PC-9 (cell line): ENCODE results near the gene ZSWIM3. TPM values are rescaled to one million over a fixed set of nuclear protein-coding genes. Genes with fewer than 3 reads are reported as not detected.

Experiments
- BruUV-seq: library from RNA; stranded (reverse); fragments of 400-500 nt; replicated peaks from 2 replicates; lab custom pipeline; 2021; lab: Mats Ljungman, UMichigan
- CTCF ChIA-PET: fragments of 300-600 bp; sonication (Branson Sonifier 250); formaldehyde crosslinking; loops from one replicate; lab custom pipeline; 2022; ENCODE audit warnings: antibody characterized with exemption; lab: Charles Lee
- POLR2A ChIA-PET: fragments of 300-600 bp; sonication (Branson Sonifier 250); formaldehyde crosslinking; loops from one replicate; lab custom pipeline; 2022; ENCODE audit warnings: antibody characterized with exemption; ENCODE audit not compliant: unreplicated experiment; lab: Charles Lee
- DNase-seq, 2 experiments: peaks; one replicate each; pipeline versions ENCODE4 v3.0.0 to v3.0.0-alpha.2; 2015 to 2022; ENCODE audit warnings: mixed read lengths in 1 of 2
- H2AFZ ChIP-seq: fragments of 200-600 bp; sonication (generic); 2 replicates; pipeline ENCODE4 v1.8.1; 2017; ENCODE audit warnings: antibody characterized with exemption
- H3F3A ChIP-seq: fragments of 200-600 bp; sonication (generic); 2 replicates; pipeline ENCODE4 v1.8.1; 2017; ENCODE audit warnings: antibody characterized with exemption, mild to moderate bottlenecking, low read depth; ENCODE audit not compliant: insufficient read depth
- H3K27ac ChIP-seq: fragments of 200-600 bp; sonication (generic); 2 replicates; pipeline ENCODE4 v1.6.1; 2016; ENCODE audit warnings: mixed run types
- H3K27me3 ChIP-seq: fragments of 200-600 bp; sonication (generic); 2 replicates; pipeline ENCODE4 v1.6.1; 2016; ENCODE audit warnings: low read depth, mixed run types; ENCODE audit not compliant: insufficient read depth
- H3K36me3 ChIP-seq: fragments of 200-600 bp; sonication (generic); 2 replicates; pipeline ENCODE4 v1.6.1; 2016; ENCODE audit warnings: low read depth, mixed run types
- H3K4me1 ChIP-seq: fragments of 200-600 bp; sonication (generic); replicated peaks from 2 replicates; pipeline ENCODE4 v1.6.1; 2016; ENCODE audit warnings: mixed run types; ENCODE audit not compliant: insufficient read depth
- H3K4me2 ChIP-seq: fragments of 200-600 bp; sonication (generic); 2 replicates; pipeline ENCODE4 v1.6.1; 2017; ENCODE audit warnings: mixed run types
- H3K4me3 ChIP-seq: fragments of 200-600 bp; sonication (generic); 2 replicates; pipeline ENCODE4 v1.6.1; 2016; ENCODE audit warnings: mixed run types
- H3K79me2 ChIP-seq: fragments of 200-600 bp; sonication (generic); 2 replicates; pipeline ENCODE4 v1.6.1; 2017; ENCODE audit warnings: low read depth, mixed run types
- H3K9me2 ChIP-seq: fragments of 200-600 bp; sonication (generic); 2 replicates; pipeline ENCODE4 v1.8.1; 2017; ENCODE audit warnings: mild to moderate bottlenecking; ENCODE audit not compliant: insufficient read depth
- H3K9me3 ChIP-seq: fragments of 200-600 bp; sonication (generic); 2 replicates; pipeline ENCODE4 v1.8.1; 2016; ENCODE audit warnings: low read depth; ENCODE audit not compliant: insufficient read depth
- H4K20me1 ChIP-seq: fragments of 200-600 bp; sonication (generic); 2 replicates; pipeline ENCODE4 v1.8.1; 2017; ENCODE audit not compliant: insufficient read depth
- CTCF ChIP-seq: fragments of 200-600 bp; sonication (generic); conservative IDR thresholded peaks from 2 replicates; pipeline ENCODE4 v1.6.1; 2017; ENCODE audit warnings: mixed run types, antibody characterized with exemption, mild to moderate bottlenecking, moderate library complexity
- EZH2 ChIP-seq: fragments of 200-600 bp; sonication (generic); IDR thresholded peaks from 2 replicates; pipeline ENCODE4 v1.8.0; 2017; ENCODE audit warnings: antibody characterized with exemption, low read depth
- intact Hi-C: fragments of 100-400 bp; cut with micrococcal nuclease; formaldehyde crosslinking; loops from one replicate; pipeline ENCODE4 v1.10.0; 2022; ENCODE audit not compliant: unreplicated experiment
- total RNA-seq: library from RNA; stranded (reverse); gene quantifications from 2 replicates; pipeline ENCODE4 v1.2.3, GENCODE V29; 2021

ZSWIM3 gene
- total RNA-seq, 1 experiment from 2014 or later: 2.7 TPM

GRCh38 chr20:45822857-45823256 lies 34.6 kb upstream of the ZSWIM3 start:
- Histone ChIP-seq H3K9me2 (no peaks in the 10 kb centered on the region), H4K20me1 (no peaks in the 10 kb centered on the region), H3K4me2 (peak overlapping the region; percentile 76), H3K4me3 (no peak overlapping the region; the same call in 1 of the 2 replicates), H3K27ac (no peak overlapping the region), H3F3A (peaks cover 42% of the 10 kb centered on the region), H3K79me2 (no peaks in the 10 kb centered on the region), H3K9me3 (no peaks in the 10 kb centered on the region), H3K36me3 (no peaks in the 10 kb centered on the region), H3K27me3 (no peaks in the 10 kb centered on the region), H2AFZ (no peak overlapping the region), H3K4me1 (peaks cover 27% of the 10 kb centered on the region)
- TF ChIP-seq EZH2: no peak
- TF ChIP-seq CTCF: no peak
- BruUV-seq: no TSS peak
- intact Hi-C loops: no loop called here
- ChIA-PET CTCF (no interaction called here), POLR2A (interaction anchor here (0.5 to 0.7 kb wide), 2 partner anchors 27 to 135 kb away, joined by 3 to 4 read pairs; no protein-coding TSS in a partner anchor)
- DNase-seq: peak; percentile 67 to 68

GRCh38 chr20:45823949-45824835 lies 33.2 kb upstream of the ZSWIM3 start:
- ChIA-PET CTCF (no interaction called here), POLR2A (interaction anchor here (0.5 kb wide), 1 partner anchor 387 kb away, joined by 4 read pairs; no protein-coding TSS in a partner anchor)
- H4K20me1 ChIP-seq: no peaks in the 10 kb centered on the region
- TF ChIP-seq CTCF (0 out of 2 replicates have a peak, but pooled peaks have one; percentile 17), EZH2 (no peak)
- no peaks in the 10 kb centered on the region for H3K79me2 ChIP-seq
- no peaks in the 10 kb centered on the region for H3K9me3 ChIP-seq
- H3K9me2 ChIP-seq: no peaks in the 10 kb centered on the region
- intact Hi-C loops: no loop called here
- no peak overlapping the region for H2AFZ ChIP-seq
- H3F3A ChIP-seq: peaks cover 28% of the 10 kb centered on the region; the same call in 1 of the 2 replicates
- no TSS peak for BruUV-seq
- peak; percentile 20 to 25 for DNase-seq
- H3K4me3 ChIP-seq: no peak overlapping the region
- no peak overlapping the region for H3K4me2 ChIP-seq
- H3K36me3 ChIP-seq: no peaks in the 10 kb centered on the region
- H3K27ac ChIP-seq: no peak overlapping the region
- peaks cover 16% of the 10 kb centered on the region for H3K4me1 ChIP-seq
- H3K27me3 ChIP-seq: no peaks in the 10 kb centered on the region

- ChIA-PET POLR2A (interaction anchor here (0.5 to 0.7 kb wide), 2 partner anchors 40 to 41 kb away, joined by 3 to 11 read pairs; no protein-coding TSS in a partner anchor), CTCF (no interaction called here)
- Histone ChIP-seq H4K20me1 (no peaks in the 10 kb centered on the region), H3K36me3 (no peaks in the 10 kb centered on the region), H3K9me2 (no peaks in the 10 kb centered on the region), H3K4me1 (peaks cover 16% of the 10 kb centered on the region), H3K27ac (no peak overlapping the region), H3K79me2 (no peaks in the 10 kb centered on the region), H3F3A (peaks cover 21% of the 10 kb centered on the region; the same call in 1 of the 2 replicates), H3K4me2 (no peak overlapping the region), H3K4me3 (no peak overlapping the region), H3K9me3 (no peaks in the 10 kb centered on the region), H3K27me3 (no peaks in the 10 kb centered on the region), H2AFZ (no peak overlapping the region)
- no TSS peak for BruUV-seq
- intact Hi-C loops: no loop called here
- TF ChIP-seq CTCF: no peak
- no peak for DNase-seq
These were observed 30.9 kb upstream of the ZSWIM3 start for GRCh38 chr20:45826381-45827019.
